ENCODE results near the gene GPD2.
"Not testable (repeated sequence)": the region's sequence is repeated elsewhere in the genome, so short reads cannot be mapped to it uniquely, and the experiment has no call there.

GPD2 gene

DNA sequence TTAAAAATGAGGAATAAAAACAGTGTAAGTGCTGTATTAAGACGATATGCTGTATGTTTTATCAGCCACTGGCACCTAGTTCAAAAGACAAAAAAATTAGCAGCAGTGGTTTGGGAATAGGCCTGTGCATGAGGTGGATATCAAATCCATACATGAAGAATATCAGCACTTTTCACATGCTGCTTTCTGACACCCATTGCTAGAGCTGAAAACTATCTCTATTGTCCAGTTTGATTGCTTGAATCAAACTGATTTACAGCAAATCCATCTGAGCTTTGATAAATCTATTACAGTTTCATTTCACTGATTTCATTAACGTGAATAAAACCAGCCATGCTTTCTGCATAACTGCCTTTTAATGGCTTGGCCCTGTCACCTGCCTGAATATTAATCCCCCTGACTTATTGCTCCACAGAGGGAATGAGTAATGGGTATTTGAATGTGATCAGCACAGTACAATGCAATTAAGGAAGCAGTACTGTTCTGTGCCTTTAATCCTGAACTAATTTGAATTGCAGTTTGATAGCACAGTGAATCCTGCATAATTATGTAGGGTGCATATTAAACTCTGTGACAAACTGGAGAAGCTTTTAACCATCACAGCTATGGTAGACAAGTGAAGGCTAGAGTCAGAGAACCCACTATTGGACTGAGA is 154.0 kb downstream of the GPD2 start:
- DNase-seq (ENCODE audit: low read depth): no peak

DNA sequence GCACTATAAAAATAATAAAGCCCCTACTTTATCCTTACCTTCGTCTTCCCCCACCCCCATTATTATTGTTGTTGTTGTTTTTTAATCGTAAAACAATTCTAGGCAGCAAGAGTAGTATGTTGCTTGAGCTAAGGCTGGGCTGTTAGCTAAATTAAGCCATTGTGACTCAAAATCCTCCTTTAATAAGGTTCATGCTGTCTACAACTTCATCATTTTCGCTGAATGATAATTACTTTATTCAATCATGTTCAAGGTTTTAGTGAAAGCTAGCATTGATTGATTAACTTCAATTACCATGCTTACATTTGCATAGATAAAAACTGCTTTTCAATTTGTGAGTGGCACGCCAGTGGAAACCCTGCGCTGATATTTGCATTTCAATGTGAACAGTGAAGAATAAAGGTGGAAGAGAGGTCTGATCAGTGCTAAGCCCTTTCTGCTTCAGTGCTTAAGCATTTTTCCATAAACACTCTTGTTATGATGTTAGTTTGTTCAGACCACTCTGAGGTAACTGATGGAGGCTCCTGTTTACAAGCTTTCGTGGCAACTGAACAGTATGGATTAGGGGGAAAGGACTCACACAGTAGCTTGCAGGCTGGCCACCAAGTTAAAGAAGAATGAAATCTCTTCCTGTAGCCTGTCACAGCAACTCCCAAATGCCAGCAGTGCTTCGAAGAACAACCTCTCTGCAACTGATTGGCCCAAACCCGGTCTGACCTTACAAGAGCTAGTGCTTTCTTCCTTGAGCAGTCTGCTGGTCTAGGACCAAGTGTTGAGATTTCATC is 156.8 kb downstream of the GPD2 start:
- no peak for DNase-seq (ENCODE audit: low read depth)

DNA sequence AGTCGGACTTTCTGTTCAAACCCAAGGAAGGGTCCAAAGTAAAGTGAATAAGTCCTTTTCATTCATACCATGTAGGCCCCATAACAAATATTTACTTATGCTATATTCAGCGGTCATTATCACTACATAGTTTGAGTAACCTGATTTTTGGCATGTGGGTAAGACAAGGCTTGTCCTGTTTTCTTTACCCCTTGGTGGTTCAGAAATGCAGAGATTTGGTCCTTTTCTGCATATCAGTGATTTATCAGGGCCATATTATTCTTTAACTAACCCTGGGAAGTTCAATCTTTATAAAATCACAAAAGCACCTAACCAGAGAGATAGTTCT is 157.4 kb downstream of the GPD2 start:
- DNase-seq (ENCODE audit: low read depth): no peak

DNA sequence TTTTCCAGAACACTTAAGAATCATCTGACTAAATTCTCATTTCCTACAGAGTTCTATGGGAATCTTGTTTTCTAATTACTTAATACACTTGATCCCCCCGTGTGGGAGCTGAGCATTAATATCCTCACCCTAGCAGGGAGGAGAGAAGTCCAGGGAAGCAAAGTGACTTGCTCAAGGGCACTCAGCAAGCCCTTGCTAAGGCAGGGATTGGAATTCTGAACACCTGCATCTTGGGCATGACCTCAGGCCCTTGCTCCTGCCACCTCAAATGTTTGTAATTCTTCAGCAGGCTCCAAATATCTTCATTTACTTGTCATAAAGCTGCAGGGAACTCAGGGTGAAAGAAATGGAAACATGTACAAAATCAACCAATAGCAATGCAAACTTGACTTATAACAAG is 162.4 kb downstream of the GPD2 start:
- DNase-seq (ENCODE audit: low read depth): no peak

DNA sequence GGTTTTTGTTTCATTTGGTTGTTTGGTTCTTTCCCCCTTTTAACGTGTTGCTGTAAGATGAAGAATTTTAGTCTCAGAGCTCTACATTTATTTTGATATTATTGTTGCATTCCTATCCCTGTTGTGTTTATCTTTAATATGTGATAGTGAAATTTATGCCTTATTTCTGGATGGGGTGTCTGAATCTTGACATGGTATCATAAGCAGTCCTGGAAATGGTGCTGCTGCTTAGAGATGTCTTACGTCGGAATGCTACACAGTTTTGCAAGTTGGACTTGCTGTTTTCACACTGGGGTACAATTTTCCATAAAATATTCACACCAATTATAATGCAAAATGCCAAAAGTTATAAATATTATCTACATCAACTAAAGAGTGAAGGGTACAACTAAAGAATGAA is 164.0 kb downstream of the GPD2 start:
- no peak for DNase-seq (ENCODE audit: low read depth)

DNA sequence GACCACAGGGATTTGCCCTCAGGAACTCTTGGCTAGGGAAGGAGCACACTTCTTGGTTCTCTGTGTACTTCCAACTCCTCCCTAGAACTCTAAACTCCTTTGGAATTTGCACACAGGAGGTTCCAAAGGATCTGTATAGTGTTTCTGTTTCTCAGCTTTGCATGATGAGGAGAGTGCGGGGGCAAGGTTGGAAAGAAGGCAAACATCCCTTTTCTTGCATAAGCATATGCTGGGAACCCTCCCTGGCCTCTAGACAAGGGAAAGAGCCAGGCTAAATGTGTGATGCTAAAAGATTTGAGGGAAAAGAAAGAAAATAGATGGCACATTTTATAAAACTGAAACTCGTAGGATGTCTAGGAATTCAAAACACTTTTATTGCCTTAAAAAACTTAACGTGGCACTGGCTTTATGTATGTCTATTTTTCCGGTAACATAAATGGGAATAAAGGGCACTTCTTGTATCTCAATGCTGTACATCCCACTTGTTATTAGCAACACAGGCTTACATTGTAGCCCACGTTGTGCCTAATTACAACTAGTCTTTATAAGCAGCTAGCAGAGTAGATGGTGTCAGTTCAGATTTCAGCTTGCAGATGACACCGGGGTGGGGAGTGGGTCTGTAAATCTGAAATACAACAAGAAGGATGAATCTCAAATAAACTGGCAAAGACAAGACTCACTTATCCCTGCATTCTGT is 165.8 kb downstream of the GPD2 start:
- no peak for DNase-seq (ENCODE audit: low read depth)

DNA sequence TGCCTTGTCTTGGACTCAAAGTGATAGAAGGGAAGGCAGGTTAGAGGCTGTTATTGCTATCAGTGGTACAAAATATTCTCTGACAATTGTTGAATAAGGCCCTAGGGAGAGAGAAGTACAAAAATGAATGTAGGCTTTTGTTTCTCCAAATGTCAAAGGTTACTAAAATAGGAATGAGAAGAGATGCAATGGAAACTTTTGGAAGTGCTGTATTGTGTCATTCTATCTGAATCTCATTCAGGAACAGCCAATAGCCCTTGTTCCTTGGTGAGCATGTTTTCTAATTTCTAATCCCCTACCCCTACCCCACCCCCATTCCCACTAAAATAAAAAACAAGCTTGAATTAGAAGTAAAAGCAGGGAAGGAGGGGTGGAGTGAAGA is 166.4 kb downstream of the GPD2 start:
- DNase-seq (ENCODE audit: low read depth): no peak

DNA sequence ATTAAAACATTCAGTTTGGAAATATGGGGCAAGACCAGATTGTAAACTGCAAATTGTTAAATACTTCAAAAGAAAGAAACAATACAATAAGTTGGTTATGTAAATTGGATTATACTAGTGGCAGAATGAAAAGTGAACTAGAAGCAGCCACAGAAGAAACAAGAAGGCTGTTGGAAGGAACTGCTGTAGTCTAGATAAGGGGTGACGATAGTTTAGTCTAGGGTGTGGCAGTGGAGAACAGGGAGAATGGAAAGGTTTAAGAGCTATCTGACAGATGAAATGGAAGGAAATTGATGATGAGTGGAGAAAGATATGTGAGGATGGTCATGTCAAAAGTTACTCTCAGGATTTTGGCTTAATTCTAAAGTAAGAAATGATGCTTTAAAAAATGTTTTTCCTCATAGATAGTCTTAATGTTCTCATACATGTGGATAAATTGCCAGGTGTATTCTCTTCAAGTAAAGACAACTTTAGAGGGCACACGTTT is 179.7 kb downstream of the GPD2 start:
- DNase-seq (ENCODE audit: low read depth): no peak

DNA sequence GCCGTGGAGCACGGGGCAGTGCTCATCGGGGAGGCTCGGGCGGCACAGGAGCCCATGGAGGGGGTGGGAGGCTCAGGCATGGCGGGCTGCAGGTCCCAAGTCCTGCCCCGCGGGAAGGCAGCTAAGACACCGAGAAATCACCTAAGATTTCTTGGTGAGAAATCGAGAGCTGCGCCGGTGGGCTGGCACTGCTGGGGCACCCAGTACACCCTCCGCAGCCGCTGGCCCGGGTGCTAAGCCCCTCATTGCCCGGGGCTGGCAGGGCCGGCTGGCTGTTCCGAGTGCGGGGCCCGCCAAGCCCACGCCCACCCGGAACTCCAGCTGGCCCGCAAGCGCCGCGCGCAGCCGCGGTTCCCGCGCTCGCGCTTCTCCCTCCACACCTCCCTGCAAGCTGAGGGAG is 181.9 kb downstream of the GPD2 start:
- DNase-seq (ENCODE audit: low read depth): not testable (repeated sequence)

DNA sequence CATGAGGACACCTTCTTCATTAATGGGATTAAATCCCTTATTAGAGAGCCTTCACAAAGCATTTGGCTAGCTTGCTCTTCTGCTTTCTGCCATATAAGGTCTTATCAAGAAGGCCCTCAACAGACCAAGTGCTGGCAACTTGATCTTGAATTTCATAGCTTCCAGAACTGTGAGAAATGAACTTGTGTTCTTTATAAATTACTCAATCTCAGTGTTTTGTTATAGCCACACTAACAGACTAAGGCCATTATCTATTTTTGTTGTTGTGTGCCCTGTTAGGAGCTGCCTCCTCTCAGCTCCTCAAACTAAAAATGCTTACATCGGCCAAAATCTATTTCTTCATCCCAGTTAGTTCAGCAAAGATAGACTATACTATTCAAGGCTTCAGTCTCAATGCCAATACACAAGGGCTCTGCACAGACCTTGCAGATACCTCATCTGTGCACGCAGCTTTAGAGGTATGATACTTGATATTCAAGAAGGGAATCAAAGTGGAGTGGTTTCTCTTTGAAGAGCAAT is 182.9 kb downstream of the GPD2 start:
- DNase-seq (ENCODE audit: low read depth): no peak

DNA sequence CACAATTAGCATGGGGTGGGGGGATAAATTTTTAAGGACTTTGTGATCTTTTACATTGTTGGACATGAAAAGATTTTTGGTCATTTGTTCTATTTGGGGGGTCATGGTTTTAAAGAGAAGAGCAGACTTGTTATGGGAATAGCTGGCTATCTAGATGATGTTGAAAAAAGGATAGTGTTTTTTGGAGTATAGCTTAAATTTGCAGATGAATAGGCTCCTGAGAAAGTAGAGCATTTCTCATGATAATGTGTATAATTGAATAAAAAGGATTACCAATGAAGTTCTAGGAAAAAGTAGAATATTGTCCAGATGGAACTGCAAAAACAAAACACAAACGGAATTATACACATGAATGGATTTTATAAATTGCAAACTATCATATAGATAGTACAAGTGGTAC is 186.3 kb downstream of the GPD2 start:
- DNase-seq (ENCODE audit: low read depth): no peak

DNA sequence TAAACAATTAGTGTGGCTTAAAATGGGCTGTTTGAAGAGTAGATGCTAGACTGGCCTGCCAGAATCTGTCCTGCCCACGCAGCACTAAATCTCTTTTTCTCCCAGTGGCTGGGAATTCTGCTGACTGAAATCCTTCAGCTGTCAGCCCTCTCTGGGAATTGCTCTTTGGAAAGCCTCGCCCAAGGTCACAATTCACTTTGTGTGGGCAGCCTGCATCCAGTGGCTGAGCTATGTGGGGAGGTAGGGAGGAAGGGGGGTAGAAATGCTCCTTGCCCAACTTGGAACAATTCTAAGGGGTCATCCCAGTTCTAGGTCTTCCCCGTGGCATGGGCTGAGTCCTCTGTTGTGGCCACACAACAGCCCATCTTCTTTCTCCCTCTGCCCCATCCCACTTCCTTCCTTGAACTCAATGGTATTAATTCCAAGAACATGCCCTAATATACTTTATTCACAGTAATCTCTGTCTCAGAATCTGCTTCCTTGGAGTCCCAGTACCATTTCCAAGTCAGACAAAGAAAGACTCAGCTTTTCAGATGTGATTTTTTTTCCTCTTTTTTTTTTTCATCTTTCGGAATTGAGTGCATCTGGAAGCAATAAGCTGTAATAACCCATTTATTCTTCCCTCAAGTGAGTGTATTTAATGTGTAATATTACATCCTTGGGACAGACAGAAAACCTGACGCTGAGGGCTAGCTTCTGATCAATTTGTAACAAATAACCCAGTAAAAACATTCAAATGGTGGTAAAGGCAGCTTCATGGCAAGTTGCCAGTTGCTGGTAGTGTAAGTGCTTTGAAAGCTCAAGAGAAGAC is 189.4 kb downstream of the GPD2 start:
- DNase-seq (ENCODE audit: low read depth): no peak

DNA sequence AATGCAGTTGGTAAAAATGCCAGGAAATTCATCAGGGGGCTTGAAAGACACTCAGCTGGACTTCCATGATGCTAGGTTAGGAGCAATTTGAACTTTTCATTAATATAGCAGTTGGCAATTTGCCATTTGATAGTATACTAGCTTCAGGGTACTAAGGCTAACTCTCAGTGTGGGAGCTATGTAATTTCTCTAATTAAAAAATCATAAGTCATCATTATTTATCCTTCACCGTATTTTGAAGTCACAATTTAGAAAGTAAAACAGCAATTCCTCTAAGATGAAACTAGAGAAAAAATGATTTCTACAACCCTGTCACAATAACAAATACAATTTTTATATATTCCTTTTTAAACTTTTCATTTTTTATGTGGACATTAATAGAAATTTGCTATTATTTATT is 190.8 kb downstream of the GPD2 start:
- no peak for DNase-seq (ENCODE audit: low read depth)

DNA sequence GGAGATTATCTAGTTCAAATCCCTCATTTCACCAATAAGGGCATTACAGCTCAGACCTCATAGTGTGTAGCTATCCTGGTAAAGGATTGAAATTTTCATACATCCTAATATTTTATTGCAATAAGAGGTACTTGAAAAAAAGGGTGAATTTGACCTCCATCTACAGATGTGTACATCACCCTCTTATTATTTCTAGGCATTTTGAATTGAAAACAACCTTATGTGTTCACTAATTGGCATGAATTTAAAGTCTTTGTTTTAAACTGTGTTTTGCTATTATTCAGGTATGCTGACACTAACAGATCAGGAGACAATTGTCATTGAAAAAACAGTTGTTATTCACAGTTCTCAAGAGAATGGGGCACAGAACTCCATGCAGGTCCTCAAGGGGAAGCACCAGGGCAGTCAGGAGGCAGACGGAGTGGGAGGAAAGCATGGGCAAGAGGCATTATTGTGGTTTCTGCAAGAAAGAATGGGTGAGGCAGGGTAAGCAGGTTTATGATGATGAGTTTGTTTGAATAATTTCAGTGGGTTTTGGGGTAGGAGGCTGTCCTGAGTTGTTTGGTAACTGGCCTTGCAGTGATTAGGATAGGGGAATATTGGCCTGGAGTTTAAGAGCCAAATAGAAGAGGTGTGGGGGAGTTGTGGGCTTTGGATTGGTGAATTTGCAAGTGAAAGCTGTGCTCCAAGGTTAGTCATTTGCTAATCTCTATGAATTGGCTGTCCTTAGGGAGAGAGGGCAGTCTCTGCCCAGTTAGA is 194.6 kb downstream of the GPD2 start:
- DNase-seq (ENCODE audit: low read depth): no peak

DNA sequence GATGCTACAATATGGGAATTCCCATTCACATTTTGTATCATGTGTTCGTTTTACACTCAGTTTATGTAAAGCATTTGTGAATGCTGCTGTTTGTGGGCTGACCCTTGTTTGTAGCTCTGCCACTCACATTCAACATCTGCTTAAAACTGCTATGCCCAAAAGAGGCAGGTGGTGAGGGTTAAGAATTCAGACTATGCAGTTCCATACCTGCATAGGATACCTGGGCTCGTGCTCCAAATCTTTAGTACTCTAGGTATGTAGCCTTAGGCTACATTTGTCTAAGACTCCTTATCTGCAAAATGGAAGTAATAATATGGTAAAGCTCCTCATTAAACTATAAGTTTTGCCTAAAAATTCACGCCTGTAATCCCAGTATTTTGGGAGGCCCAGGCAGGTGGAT is 199.5 kb downstream of the GPD2 start:
- DNase-seq (ENCODE audit: low read depth): no peak
